Amygdala (tissue), 56 donors: ENCODE results near the gene EMSY.

ENCODE experiments used
- DNase-seq, 56 donors: peaks; one replicate each; lab custom pipeline; 2025; lab: John Stamatoyannopoulos, UW

EMSY gene

GRCh38 chr11:76515494-76515893, 70.7 kb downstream of the EMSY start:
- no peak for DNase-seq

GRCh38 chr11:76523147-76523546, 78.3 kb downstream of the EMSY start:
- DNase-seq = no peak

GRCh38 chr11:76523786-76524436, 79.1 kb downstream of the EMSY start:
- DNase-seq = no peak

- no peak for DNase-seq
Measured at GRCh38 chr11:76524461-76524860, 79.6 kb downstream of the EMSY start.

GRCh38 chr11:76524919-76525318, 80.1 kb downstream of the EMSY start:
- DNase-seq = no peak

- DNase-seq = no peak
Measured at GRCh38 chr11:76526878-76527277, 82.1 kb downstream of the EMSY start.

- no peak for DNase-seq
Measured at GRCh38 chr11:76542436-76542835, 97.6 kb downstream of the EMSY start.

GRCh38 chr11:76543006-76543703, 98.3 kb downstream of the EMSY start:
- no peak for DNase-seq

- DNase-seq = no peak
Measured at GRCh38 chr11:76550781-76551180, 106.0 kb downstream of the EMSY start.

GRCh38 chr11:76551400-76551799, 106.6 kb downstream of the EMSY start:
- DNase-seq = no peak

- no peak for DNase-seq
Measured at GRCh38 chr11:76552987-76553386, 108.2 kb downstream of the EMSY start.

- no peak for DNase-seq
Measured at GRCh38 chr11:76553554-76554476, 109.0 kb downstream of the EMSY start.

- DNase-seq = no peak
Measured at GRCh38 chr11:76554767-76555166, 109.9 kb downstream of the EMSY start.

GRCh38 chr11:76557466-76557865, 112.6 kb downstream of the EMSY start:
- DNase-seq = no peak

- DNase-seq = no peak
Measured at GRCh38 chr11:76558473-76558872, 113.7 kb downstream of the EMSY start.

- no peak for DNase-seq
Measured at GRCh38 chr11:76558891-76559290, 114.1 kb downstream of the EMSY start.

GRCh38 chr11:76559346-76559745, 114.5 kb downstream of the EMSY start:
- no peak for DNase-seq

GRCh38 chr11:76560219-76560618, 115.4 kb downstream of the EMSY start:
- no peak for DNase-seq

- no peak for DNase-seq
Measured at GRCh38 chr11:76561245-76561644, 116.4 kb downstream of the EMSY start.

- no peak for DNase-seq
Measured at GRCh38 chr11:76562541-76562940, 117.7 kb downstream of the EMSY start.

- DNase-seq = no peak
Measured at GRCh38 chr11:76564364-76564763, 119.5 kb downstream of the EMSY start.
